Left colon (tissue), 2 donors: Measurements from ENCODE around the gene SRR. TPM values are rescaled to one million over a fixed set of nuclear protein-coding genes. Genes with fewer than 3 reads are reported as not detected.
"Not testable (repeated sequence)": the region's sequence is repeated elsewhere in the genome, so short reads cannot be mapped to it uniquely, and the experiment has no call there.

Experiments
- ATAC-seq: fragments of 200-7000 bp; cut with Tn5 transposase; one replicate; pipeline ENCODE4 v1.9.1; 2020; ENCODE audit warnings: mild to moderate bottlenecking, moderate library complexity
- DNase-seq, 2 donors: peaks; one replicate each; pipeline ENCODE4 v3.0.0-alpha.2; 2020
- intact Hi-C, 2 donors: fragments of 100-400 bp; cut with DNase I in 1 of 2; cut with micrococcal nuclease in 1 of 2; formaldehyde crosslinking; loops; one replicate each; pipeline versions ENCODE4 v1.11.2 to v1.14.0; 2022; cut with DNase I, micrococcal nuclease
- total RNA-seq, 2 donors: library from RNA; stranded (reverse); fragmentation: NEBNext Ultra II Directional; extraction: Animal tissue kit (Norgen Biotek cat#: 25700); gene quantifications; one replicate each; pipeline ENCODE4 v1.2.1, GENCODE V29; 2021
- donor health status: DM: no; HTN: no; CAD: no.
- donor health status: DM: yes; HTN: yes; CAD: no.

Gene SRR
- total RNA-seq, 2 donors from 2014 or later = 8.5 to 9.9 TPM

DNA sequence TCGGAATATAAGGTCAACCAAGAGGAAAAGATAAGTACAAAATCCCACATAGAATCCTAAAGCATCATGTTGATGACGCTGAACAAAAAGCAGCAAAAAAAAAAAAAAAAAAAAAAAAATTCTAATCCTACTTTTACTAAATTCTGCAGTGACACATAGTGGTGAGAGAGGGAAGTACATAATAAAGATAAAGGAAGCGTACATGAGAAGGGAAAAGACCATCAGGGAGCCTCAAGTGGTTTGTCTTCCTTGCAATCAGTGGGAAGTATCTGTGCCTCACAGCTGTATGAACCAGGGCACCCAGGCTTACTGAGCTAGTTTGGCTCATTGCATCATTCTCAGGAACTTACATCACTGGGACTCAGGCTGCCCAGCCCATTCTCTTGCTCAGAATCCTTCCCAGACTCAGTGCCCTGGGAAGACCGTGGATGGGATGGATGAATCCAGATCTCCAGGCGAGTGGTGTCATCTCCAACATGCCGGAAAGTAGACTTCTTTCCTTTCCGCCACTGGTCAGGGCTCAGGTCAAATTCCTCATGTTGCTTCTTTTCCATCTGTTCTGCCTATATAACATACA, 21.4 kb upstream of the SRR start:
- DNase-seq (no peak), ATAC-seq (peak; percentile 62)
- intact Hi-C loops = no loop called here

DNA sequence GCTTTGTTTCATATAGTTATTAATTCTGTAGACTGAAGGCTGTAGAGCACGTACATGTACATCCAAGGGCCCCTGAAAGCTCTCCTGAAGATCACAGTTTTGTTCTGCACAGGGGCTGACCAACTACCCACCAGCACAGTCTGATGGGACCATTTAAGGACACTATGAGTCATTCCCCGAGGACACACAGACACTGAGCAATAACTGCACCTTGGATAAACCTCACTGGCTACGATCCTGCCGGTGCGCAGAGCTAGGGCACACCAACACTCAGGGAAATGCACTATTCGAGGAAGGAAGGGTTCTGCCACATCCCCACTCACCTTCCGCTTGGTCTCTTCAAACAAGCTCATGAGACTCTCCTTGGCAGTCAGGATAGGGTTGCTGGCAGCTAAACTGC, 20.4 kb upstream of the SRR start:
- intact Hi-C loops = no loop called here
- DNase-seq = no peak
- no peak for ATAC-seq

DNA sequence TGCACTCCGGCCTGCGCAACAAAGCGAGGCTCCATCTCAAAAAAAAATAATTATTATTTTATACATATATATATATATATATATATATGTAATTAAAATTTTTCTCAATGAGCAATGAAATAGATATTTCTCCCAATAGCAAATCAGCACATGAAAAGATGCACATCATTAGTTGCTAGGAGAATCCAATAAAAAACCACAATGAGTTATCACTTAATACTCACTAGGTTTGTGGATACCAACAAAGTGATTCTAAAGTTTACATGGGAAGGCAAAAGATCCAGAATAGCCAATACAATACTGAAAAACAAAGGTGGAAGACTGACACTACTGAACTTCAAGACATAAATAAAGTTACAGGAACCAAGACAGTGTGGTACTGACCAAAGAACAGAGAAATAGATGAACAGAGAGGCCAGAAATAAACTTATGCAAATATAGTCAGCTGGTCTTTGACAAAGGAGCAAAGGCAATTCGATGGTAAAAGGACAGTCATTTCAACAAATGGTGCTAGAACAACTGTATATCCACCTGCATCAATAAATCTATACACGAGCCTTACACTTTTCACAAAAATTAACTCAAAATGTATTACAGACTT, 13.8 kb upstream of the SRR start:
- intact Hi-C loops = no loop called here
- ATAC-seq (no peak), DNase-seq (no peak)

DNA sequence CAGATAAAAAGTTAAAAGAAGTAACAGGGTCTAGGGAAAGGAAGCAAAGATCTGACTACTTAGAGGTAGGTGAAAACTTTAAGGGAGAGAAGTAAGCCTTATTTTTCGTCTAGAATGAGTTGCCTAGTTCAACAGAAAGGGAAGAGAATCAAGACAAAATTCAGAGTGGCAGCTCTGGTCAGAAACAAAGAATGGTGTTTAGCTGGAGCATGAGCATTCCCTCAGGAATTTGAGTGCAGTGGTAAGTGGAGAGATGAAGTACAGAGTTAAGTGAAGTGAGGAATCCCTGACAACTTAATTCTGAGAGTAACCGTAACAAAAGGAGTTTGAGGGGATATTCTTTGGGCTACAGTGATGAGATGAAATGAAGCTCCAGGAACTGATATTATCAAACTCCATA, 11.7 kb upstream of the SRR start:
- intact Hi-C loops = no loop called here
- ATAC-seq = no peak
- DNase-seq = no peak

DNA sequence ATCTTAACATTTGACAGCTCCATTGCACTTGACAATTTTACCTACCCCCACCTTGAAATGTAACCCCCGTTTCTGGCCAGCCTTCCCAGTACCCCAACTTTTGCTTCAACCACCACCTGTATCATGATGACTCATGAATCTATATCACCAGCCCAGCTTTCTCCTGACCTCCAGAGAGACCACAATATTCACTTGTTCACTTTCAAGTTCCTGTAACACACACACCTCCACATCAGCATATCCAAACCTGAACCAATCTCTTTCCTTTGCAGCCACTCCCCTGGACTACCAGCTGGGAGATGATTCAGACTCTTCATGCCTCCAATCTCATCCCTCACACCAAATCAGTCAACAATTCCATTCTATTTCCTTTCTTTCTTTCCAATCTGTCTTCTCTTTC, 8.2 kb upstream of the SRR start:
- ATAC-seq = no peak
- intact Hi-C loops = no loop called here

DNA sequence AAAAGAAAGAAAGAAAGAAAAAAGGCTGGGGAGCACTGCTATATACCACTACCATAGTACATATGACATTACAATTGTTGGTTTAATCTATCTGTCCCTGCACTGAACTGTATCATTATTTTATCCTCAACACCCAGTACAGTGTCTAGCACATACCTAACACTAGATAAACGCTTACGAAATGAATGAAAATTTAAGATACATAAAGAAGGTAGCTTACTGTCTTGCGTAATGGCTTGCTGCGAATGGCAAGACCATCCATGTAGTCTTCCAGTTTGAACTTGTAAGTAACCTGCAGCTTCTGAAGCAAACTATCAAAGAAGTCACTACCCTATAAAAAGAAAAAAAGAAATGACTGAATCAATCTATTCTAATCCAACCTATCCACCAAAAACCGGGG, 6.7 kb upstream of the SRR start:
- intact Hi-C loops = no loop called here
- DNase-seq = no peak

More for the DNA sequence above, 8.2 kb upstream of the SRR start:
- DNase-seq = no peak

DNA sequence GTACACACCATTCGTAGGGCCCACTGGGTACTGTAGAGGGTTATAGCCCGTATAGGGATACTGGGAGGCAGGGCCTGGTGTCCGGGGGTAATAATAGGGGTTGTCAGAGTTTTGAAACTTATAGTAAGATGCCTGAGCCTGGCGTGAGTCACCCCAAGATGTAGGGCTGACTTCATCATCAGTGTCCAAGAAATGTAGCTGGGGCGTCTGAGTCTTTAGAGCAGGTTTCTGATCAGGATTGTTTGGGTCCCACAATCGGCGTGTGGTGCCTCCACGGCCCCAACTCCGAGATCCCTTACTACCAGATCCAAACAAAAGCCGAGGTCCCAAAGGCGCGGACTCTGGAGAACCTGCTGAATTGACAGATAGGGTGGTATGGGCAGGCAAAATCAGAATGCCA, 4.6 kb upstream of the SRR start:
- intact Hi-C loops = no loop called here
- no peak for DNase-seq
- no peak for ATAC-seq

More for the DNA sequence above, 6.7 kb upstream of the SRR start:
- no peak for ATAC-seq

DNA sequence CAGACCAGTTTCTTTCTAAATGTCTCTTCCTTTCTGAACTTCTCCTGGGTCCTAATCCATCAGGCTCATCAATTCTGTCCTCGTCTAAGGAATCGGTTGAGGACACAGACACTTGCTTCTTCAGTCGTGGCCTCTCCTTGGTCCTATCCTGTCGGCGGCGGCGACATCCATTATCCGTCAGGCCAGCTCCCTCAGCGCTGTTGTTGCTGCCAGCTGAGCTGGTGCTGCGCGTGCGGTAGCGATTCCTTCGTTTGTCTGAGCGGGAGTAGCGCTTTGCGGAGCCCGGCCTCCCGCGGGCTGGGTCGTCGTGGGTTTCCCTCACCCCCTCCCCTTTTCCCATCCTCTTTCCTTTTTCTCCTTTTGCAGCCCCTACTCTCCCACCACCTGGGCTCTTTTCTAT, 4.0 kb upstream of the SRR start:
- DNase-seq (no peak), ATAC-seq (no peak)
- intact Hi-C loops = no loop called here

DNA sequence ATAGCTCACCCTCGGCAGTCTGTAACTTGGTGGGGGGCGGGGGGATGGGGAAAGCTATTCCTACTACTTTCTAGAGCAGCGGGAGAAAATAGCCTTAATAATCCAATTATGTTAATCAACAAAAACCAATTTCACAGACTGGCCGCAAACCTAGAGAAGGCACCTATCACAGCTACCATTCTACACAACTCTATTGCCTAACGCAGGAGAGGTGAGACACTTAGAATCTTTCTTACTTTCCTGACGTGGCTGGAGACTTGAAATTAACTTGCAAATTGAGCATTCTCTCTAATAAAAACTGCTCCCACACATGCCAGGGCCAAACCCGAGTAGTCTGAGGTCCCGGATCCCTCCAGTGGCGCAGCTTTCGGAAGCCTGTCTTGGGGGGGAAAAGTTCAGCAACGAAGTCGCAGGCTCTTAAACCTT, 959 bp upstream of the SRR start:
- ATAC-seq (peak; percentile 5), DNase-seq (peak in 1 of 2 donors; percentile 17)
- intact Hi-C loops = no loop called here

DNA sequence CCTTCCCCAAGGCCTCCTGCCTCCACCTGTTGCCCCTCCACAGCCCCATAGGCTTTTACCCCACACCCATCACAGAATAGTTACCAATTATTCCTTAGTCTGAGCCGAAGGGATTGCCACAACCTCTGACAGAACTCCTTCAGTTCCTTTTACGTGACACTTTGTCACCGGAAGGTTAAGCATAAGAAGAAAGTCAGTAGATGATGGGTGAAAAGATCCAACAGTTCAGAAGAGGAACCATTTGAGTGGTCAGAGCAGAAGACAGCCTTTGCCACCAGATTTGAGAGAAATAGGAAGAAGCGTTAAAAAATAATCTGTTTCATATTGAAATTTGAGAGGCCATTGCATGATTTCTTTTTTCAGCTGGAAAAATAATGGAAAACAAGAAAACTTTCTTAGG, 1.2 kb downstream of the SRR start:
- no peak for ATAC-seq
- intact Hi-C loops = no loop called here
- no peak for DNase-seq

DNA sequence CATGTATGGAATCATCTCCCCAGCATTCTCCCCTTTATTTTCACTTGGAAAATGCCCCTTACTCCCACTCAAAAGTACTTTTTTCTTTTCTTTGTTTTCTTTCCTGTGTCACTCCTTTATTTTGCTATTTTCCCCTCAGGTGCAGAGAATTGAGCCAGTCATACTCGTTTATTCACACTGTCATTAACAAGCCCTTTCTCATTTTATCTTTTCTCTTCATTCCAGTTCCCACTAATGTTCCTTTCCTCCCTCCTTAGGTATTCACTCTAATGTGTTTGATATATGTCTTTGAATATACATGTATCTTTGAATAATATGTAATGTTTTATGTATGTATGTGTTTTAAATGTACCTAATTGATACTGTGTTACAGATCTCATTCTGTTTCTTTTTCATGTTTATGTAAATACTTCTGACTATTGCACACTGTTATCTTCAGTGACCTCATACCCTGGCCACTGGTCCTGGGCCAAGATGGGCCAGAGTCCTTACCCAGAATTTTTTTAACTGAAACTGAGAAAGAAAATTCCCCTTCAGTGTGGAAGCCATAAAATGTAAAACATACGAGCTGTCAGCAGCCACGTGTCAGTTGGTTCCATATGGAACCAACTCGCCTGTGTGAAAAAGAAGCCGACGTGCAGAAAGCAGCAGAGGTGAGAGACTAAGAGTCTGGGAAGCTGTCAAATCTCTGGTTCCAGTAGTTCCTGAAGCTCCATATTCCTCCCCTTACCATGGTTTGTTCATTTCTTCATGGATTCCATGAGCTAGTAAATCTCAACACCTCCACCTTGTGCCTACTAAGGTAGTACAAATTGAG, 5.8 kb downstream of the SRR start:
- intact Hi-C loops = no loop called here
- ATAC-seq (no peak), DNase-seq (no peak)

DNA sequence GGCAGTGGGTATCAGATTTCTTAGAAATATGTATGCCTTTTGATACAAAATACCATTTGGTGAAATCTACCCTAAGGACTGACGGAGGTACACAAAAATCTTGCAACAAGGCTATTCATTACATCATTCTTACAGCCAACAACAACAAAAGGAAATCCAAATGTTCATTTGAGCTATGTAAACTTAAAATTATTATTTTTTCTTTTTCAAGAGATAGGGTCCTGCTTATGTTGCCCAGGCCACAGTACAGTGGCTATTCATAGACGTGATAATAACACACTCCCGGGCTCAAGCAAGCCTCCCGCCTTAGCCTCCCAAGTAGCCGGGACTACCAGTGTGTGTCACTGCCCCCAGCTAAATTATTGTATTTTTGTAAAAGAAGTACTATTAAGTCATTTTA, 9.0 kb downstream of the SRR start:
- DNase-seq = no peak
- intact Hi-C loops = no loop called here
- ATAC-seq = no peak

DNA sequence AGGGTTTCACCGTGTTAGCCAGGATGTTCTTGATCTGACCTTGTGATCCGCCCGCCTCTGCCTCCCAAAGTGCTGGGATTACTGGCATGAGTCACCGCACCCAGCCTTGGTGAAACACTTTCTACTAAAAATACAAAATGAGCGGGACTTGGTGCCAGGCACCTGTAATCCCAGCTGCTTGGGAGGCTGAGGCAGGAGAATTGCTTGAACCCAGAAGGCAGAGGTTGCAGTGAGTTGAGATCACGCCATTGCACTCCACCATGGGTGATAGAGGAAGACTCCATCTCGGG, 13.1 kb downstream of the SRR start:
- DNase-seq, ATAC-seq, intact Hi-C loops: not testable (repeated sequence)

DNA sequence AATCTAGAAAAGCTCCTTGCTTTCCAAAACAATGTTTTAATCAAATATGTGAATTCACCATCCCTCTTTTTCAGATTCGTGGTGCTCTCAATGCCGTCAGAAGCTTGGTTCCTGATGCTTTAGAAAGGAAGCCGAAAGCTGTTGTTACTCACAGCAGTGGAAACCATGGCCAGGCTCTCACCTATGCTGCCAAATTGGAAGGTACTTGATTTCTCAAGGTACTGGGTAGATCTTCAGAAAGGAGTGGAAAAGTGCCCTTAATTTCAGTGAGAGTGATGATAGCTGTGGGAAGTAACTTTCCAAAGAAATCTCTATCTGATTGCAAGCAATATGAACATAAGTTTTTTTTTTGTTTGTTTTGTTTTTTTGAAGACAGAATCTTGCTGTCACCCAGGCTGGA, 14.0 kb downstream of the SRR start:
- no peak for DNase-seq
- no peak for ATAC-seq
- intact Hi-C loops = no loop called here

DNA sequence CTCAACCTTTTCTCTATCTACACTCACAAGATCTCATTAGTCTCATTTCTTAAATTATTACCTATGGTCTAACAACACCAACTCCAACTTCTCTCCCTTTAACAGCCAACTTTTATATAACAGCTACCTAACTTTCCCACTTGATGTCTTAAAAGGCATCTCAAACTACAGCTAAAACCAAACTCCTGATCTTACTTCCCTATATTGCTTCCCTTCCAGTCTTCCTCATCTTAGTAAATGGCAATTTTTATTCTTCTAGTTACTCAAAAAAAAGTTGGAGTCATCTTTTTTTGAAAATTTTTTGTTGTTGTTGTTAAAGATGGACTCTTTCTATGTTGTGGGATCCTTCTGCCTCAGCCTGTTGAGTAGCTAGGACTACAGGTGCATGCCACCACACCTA, 15.3 kb downstream of the SRR start:
- ATAC-seq (no peak), DNase-seq (no peak)
- intact Hi-C loops = no loop called here

DNA sequence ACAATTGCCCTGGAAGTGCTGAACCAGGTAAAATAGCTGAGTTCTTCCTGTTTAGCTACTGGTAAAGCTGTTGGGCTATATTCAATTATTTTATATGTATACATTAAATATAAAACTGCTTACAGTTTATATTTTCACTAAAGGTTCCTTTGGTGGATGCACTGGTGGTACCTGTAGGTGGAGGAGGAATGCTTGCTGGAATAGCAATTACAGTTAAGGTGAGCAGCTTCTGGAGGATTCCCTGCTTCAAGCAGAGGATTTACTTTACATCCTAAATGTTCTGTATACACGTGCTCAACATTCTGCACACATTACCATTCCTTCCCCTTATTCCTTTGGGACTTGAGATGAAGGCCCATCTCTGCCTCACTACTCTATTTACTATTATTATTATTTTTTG, 17.6 kb downstream of the SRR start:
- DNase-seq (no peak), ATAC-seq (no peak)
- intact Hi-C loops = no loop called here

DNA sequence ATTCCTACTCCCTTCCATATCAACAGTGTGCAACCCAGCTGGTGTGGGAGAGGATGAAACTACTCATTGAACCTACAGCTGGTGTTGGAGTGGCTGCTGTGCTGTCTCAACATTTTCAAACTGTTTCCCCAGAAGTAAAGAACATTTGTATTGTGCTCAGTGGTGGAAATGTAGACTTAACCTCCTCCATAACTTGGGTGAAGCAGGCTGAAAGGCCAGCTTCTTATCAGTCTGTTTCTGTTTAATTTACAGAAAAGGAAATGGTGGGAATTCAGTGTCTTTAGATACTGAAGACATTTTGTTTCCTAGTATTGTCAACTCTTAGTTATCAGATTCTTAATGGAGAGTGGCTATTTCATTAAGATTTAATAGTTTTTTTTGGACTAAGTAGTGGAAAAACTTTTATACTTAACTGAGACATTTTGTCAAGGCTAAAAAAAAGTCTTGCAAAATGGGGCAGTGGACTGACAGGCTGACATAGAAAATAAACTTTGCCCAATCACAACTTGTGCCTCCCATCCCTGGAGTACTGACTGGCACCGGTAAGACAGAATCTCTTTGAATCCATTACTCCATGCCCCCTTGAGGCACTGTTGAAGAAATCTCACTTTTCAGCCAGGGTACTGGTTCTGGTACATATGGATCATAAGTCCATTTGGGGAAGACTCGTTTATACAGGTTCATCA, 20.0 kb downstream of the SRR start:
- intact Hi-C loops = no loop called here
- DNase-seq = no peak
- no peak for ATAC-seq

DNA sequence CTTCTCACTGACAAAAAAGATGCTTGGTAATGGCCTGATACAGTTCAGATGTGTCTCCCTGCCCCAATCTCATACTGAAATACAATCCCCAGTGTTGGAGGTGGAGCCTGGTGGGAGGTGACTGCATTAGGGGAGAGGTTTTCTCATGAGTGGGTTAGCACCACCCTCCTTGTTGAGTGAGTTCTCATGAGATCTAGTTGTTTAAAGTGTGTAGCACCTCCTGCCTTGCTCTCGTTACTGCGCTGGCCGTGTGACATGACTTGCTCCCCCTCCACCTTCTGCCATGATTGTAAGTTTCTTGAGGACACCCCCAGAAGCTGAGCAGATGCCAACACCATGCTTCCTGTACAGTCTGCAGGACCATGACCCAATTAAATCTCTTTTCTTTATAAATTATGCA, 27.6 kb downstream of the SRR start:
- ATAC-seq = no peak
- no peak for DNase-seq
- intact Hi-C loops = no loop called here

DNA sequence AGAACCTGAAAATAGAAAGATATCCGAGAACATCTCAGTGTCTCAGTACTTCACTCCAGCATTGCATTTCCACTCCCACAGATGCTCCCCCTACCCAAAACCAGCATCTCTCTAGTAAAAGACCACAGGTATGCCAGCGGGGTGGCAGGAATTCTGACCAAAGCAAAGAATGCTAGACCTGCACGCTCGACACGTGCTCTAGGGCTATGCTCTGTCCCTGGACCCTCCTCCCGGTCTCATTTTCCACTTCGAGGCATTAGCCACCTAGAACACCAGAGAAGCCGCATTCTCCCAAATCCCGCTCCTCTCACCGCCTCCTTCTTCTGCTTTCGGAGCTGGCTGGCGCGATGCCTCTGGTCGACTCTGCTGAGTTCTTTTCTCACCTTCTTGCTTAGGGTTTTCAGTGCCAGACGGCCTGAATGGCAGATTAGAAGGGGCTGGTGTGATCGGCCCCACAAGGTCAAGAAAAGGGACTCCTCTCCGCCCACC, 32.0 kb downstream of the SRR start:
- ATAC-seq = no peak
- intact Hi-C loops = no loop called here
- DNase-seq = peak in 1 of 2 donors; percentile 28
